Umbilical cord (tissue), 2 donors: ENCODE measurements around the gene PPM1H. TPM values are rescaled to one million over a fixed set of nuclear protein-coding genes. Genes with fewer than 3 reads are reported as not detected.

ENCODE experiments used
- DNase-seq: peaks from one replicate; pipeline ENCODE4 v3.0.0-alpha.2; 2015; ENCODE audit warnings: low spot score
- total RNA-seq: library from RNA; depleted of rRNA; stranded (reverse); fragments of >200 nt; gene quantifications from one replicate; pipeline ENCODE4 v1.2.3, GENCODE V29; 2014; ENCODE audit warnings: low replicate concordance; ENCODE audit not compliant: insufficient read depth

Gene PPM1H
- total RNA-seq, 1 donor from 2014 or later, result 1.9 TPM

- DNase-seq, result no peak
Observed at GRCh38 chr12:62714774-62715721, 219.9 kb downstream of the PPM1H start.

GRCh38 chr12:62714181-62714773 lies 220.7 kb downstream of the PPM1H start:
- no peak for DNase-seq

- DNase-seq, result no peak
Observed at GRCh38 chr12:62713723-62714122, 221.2 kb downstream of the PPM1H start.

GRCh38 chr12:62712681-62713573 lies 222.0 kb downstream of the PPM1H start:
- no peak for DNase-seq

- peak; percentile 58 for DNase-seq
Observed at GRCh38 chr12:62711631-62712241, 223.2 kb downstream of the PPM1H start.

GRCh38 chr12:62709311-62709710 lies 225.6 kb downstream of the PPM1H start:
- no peak for DNase-seq

- no peak for DNase-seq
Observed at GRCh38 chr12:62707939-62708338, 227.0 kb downstream of the PPM1H start.

- no peak for DNase-seq
Observed at GRCh38 chr12:62705846-62706245, 229.1 kb downstream of the PPM1H start.

- no peak for DNase-seq
Observed at GRCh38 chr12:62703011-62703380, 232.0 kb downstream of the PPM1H start.

GRCh38 chr12:62701492-62701891 lies 233.5 kb downstream of the PPM1H start:
- DNase-seq, result no peak

GRCh38 chr12:62700091-62700880 lies 234.7 kb downstream of the PPM1H start:
- DNase-seq, result no peak

- no peak for DNase-seq
Observed at GRCh38 chr12:62698701-62699101, 236.2 kb downstream of the PPM1H start.

- DNase-seq, result no peak
Observed at GRCh38 chr12:62697893-62698292, 237.1 kb downstream of the PPM1H start.

- DNase-seq, result no peak
Observed at GRCh38 chr12:62695696-62696095, 239.3 kb downstream of the PPM1H start.

- no peak for DNase-seq
Observed at GRCh38 chr12:62694632-62695031, 240.3 kb downstream of the PPM1H start.

- no peak for DNase-seq
Observed at GRCh38 chr12:62694116-62694515, 240.8 kb downstream of the PPM1H start.

GRCh38 chr12:62693376-62694050 lies 241.4 kb downstream of the PPM1H start:
- peak; percentile 44 for DNase-seq

GRCh38 chr12:62692884-62693283 lies 242.1 kb downstream of the PPM1H start:
- no peak for DNase-seq

- DNase-seq, result no peak
Observed at GRCh38 chr12:62691309-62691708, 243.6 kb downstream of the PPM1H start.
